OCI-LY1 (cell line): Measurements from ENCODE around the gene WFDC10A.

ENCODE experiments used
- EZH2 ChIP-seq: fragments of 200-600 bp; sonication (generic), shearing (Covaris generic); IDR thresholded peaks from 2 replicates; pipeline ENCODE4 v1.8.0; 2017; ENCODE audit warnings: borderline replicate concordance, mixed run types, mild to moderate bottlenecking, antibody characterized with exemption, low read length, moderate library complexity, mixed read lengths
- TF ChIP-seq, protein P1 (sequence below): fragments of 200-600 bp; sonication (generic), shearing (Covaris generic); IDR thresholded peaks from 2 replicates; pipeline ENCODE4 v1.5.1; 2017; ENCODE audit warnings: mild to moderate bottlenecking, antibody characterized with exemption, low read length, moderate library complexity, mixed read lengths

DNA sequence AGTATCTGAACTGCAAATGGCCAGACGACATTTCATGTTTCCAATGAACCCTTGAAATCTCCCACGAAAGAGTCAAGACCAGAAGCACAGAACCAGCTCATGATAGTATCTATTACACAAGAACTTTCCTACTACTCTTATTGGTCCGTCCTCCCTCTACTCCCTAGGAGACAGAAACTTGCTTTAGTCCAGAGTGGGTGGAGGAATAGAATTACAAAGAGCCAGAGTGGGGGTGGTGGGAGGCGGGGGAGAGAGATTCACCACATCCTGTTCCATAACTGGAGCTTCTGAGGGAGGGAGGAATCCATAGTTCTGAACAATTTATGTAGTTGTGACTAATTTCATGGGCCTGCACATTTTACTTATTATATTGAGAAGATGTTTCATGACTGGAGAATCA, 18.5 kb upstream of the WFDC10A start:
- TF ChIP-seq, protein P1, sequence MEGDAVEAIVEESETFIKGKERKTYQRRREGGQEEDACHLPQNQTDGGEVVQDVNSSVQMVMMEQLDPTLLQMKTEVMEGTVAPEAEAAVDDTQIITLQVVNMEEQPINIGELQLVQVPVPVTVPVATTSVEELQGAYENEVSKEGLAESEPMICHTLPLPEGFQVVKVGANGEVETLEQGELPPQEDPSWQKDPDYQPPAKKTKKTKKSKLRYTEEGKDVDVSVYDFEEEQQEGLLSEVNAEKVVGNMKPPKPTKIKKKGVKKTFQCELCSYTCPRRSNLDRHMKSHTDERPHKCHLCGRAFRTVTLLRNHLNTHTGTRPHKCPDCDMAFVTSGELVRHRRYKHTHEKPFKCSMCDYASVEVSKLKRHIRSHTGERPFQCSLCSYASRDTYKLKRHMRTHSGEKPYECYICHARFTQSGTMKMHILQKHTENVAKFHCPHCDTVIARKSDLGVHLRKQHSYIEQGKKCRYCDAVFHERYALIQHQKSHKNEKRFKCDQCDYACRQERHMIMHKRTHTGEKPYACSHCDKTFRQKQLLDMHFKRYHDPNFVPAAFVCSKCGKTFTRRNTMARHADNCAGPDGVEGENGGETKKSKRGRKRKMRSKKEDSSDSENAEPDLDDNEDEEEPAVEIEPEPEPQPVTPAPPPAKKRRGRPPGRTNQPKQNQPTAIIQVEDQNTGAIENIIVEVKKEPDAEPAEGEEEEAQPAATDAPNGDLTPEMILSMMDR, result no peak
- no peak for TF ChIP-seq EZH2
